CD4-positive, CD25-positive, alpha-beta regulatory T cell (primary cell): ENCODE data around the gene CPXM2. TPM values are rescaled to one million over a fixed set of nuclear protein-coding genes. Genes with fewer than 3 reads are reported as not detected.

ENCODE experiments used
- ATAC-seq, 2 donors: fragments of 150-1000 bp; cut with Tn5 transposase; one replicate each; pipeline ENCODE4 v1.10.0; 2021; ENCODE audit warnings: low read depth in 2 of 2, moderate number of reproducible peaks in 2 of 2, moderate library complexity in 1 of 2
- DNase-seq, 3 donors: peaks; one replicate each; pipeline versions ENCODE4 v3.0.0 to v3.0.0-alpha.2; 2012 to 2022; ENCODE audit warnings: mixed read lengths in 1 of 3
- H3K27ac ChIP-seq: one replicate; pipeline ENCODE4 v1.7.0; 2013; ENCODE audit warnings: mild to moderate bottlenecking, low read length; ENCODE audit not compliant: insufficient read depth, poor library complexity, severe bottlenecking
- H3K27me3 ChIP-seq: one replicate; pipeline ENCODE4 v1.7.0; 2013; ENCODE audit warnings: low read length; ENCODE audit not compliant: control insufficient read depth, insufficient read depth
- H3K36me3 ChIP-seq: one replicate; pipeline ENCODE4 v1.7.0; 2013; ENCODE audit warnings: mild to moderate bottlenecking, low read length, moderate library complexity; ENCODE audit not compliant: control insufficient read depth, insufficient read depth
- H3K4me1 ChIP-seq: 2 replicates; pipeline ENCODE4 v1.7.0; 2013; ENCODE audit warnings: mild to moderate bottlenecking, low read length; ENCODE audit not compliant: insufficient read depth, control insufficient read depth, poor library complexity, severe bottlenecking
- H3K4me3 ChIP-seq: one replicate; pipeline ENCODE4 v1.7.0; 2013; ENCODE audit warnings: low read depth, mild to moderate bottlenecking, low read length, moderate library complexity
- H3K9me3 ChIP-seq, 2 experiments: 1 replicate in 1 of 2; 2 replicates in 1 of 2; pipeline ENCODE4 v1.7.0; 2013; ENCODE audit warnings: low read length in 2 of 2, mild to moderate bottlenecking in 1 of 2, moderate library complexity in 1 of 2; ENCODE audit not compliant: control insufficient read depth in 2 of 2
- H3K27ac Mint-ChIP-seq, 3 donors: one replicate each; pipeline ENCODE4 v1.8.0; 2020 to 2022; ENCODE audit warnings: mild to moderate bottlenecking in 3 of 3, mixed read lengths in 3 of 3, moderate library complexity in 2 of 3
- H3K27me3 Mint-ChIP-seq: one replicate; pipeline ENCODE4 v1.8.0; 2022; ENCODE audit warnings: mild to moderate bottlenecking, mixed read lengths
- H3K36me3 Mint-ChIP-seq: one replicate; pipeline ENCODE4 v1.8.0; 2020; ENCODE audit warnings: mixed read lengths
- H3K4me1 Mint-ChIP-seq, 4 donors: one replicate each; pipeline ENCODE4 v1.8.0; 2020 to 2022; ENCODE audit warnings: mixed read lengths in 4 of 4, mild to moderate bottlenecking in 1 of 4
- H3K4me3 Mint-ChIP-seq, 4 donors: one replicate each; pipeline ENCODE4 v1.8.0; 2020 to 2022; ENCODE audit warnings: mild to moderate bottlenecking in 4 of 4, mixed read lengths in 4 of 4, moderate library complexity in 3 of 4
- H3K9me3 Mint-ChIP-seq, 7 donors: one replicate each; pipeline ENCODE4 v1.8.0; 2020 to 2022; ENCODE audit warnings: mixed read lengths in 7 of 7, mild to moderate bottlenecking in 3 of 7, moderate library complexity in 2 of 7
- polyA plus RNA-seq, 4 donors: library from polyadenylated mRNA; unstranded; fragments of 300-500 nt; fragmentation: Illumina TruSeq; gene quantifications; one replicate each; pipeline ENCODE4 v1.2.3, GENCODE V29; 2021
- total RNA-seq: library from RNA; stranded (reverse); gene quantifications from one replicate; pipeline ENCODE4 v1.2.3, GENCODE V29; 2022

CPXM2 gene
- total and polyA plus RNA-seq, 5 donors from 2014 or later: not detected

DNA sequence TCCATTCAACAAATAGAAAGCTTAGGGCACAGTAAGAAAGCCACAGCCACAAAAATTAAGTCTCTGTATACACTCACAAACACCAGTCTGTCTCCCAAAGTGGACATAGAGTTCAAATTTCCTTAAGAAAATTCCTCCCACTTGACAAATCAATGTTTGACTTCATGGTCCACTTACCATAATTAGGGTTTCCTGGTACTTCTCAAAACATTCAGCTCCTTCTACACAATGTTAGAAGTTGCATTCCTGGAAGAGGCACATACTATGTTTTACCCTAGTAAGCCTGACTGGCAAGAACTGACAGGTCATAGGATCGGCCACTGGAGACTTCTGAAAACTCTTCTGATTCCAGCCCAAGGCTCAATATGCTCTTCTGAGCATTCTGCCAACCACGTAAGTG is 70.5 kb downstream of the CPXM2 start:
- H3K4me1 ChIP-seq: no peaks in the 10 kb centered on the region
- H3K27me3 ChIP-seq: peaks cover 2% of the 10 kb centered on the region
- peaks cover 3% of the 10 kb centered on the region for H3K36me3 Mint-ChIP-seq
- no peak for ATAC-seq
- no peak overlapping the region for H3K4me3 ChIP-seq
- no peaks in the 10 kb centered on the region for H3K36me3 ChIP-seq
- DNase-seq: no peak
- no peak overlapping the region for H3K27ac Mint-ChIP-seq
- H3K9me3 ChIP-seq: no peaks in the 10 kb centered on the region
- peaks cover 13% of the 10 kb centered on the region for H3K27me3 Mint-ChIP-seq
- H3K4me1 Mint-ChIP-seq: no peaks in the 10 kb centered on the region
- no peak overlapping the region for H3K27ac ChIP-seq
- H3K9me3 Mint-ChIP-seq: peaks cover 0 to 11% (median 5%) of the 10 kb centered on the region in 7 donors
- H3K4me3 Mint-ChIP-seq: peak overlapping the region in 1 of 4 donors; percentile 11

GRCh38 chr10:123809632-123810031 is 82.0 kb downstream of the CPXM2 start:
- H3K4me1 ChIP-seq: no peaks in the 10 kb centered on the region
- no peak overlapping the region for H3K4me3 ChIP-seq
- H3K27ac ChIP-seq: no peak overlapping the region
- no peak for DNase-seq
- H3K27me3 ChIP-seq: peaks cover 3% of the 10 kb centered on the region
- peaks cover 0 to 2% (median 0%) of the 10 kb centered on the region in 7 donors for H3K9me3 Mint-ChIP-seq
- no peaks in the 10 kb centered on the region for H3K36me3 ChIP-seq
- ATAC-seq: no peak
- no peak overlapping the region for H3K27ac Mint-ChIP-seq
- no peaks in the 10 kb centered on the region for H3K9me3 ChIP-seq
- peaks cover 18% of the 10 kb centered on the region for H3K27me3 Mint-ChIP-seq
- no peak overlapping the region for H3K4me3 Mint-ChIP-seq
- no peaks in the 10 kb centered on the region for H3K4me1 Mint-ChIP-seq
- no peaks in the 10 kb centered on the region for H3K36me3 Mint-ChIP-seq

DNA sequence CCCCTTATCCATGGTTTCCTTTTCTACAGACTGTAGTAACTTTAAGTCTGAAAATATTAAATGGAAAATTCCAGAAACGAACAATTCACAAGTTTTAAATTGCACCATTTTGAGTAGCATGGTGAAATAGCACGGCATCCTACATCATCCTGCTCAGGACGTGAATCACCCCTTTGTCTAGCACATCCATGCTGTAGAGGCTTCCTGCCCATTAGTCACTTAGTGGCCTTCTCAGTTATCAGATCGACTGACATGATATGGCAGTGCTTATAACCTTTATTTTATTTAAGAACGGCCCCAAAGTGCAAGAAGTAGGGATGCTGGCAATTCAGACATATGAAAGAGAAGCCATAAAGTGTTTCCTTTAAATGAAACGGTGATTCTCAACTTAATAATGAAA is 82.7 kb downstream of the CPXM2 start:
- H3K9me3 Mint-ChIP-seq: peaks cover 0 to 2% (median 0%) of the 10 kb centered on the region in 7 donors
- no peak overlapping the region for H3K4me3 Mint-ChIP-seq
- no peak overlapping the region for H3K27ac ChIP-seq
- no peak overlapping the region for H3K4me3 ChIP-seq
- H3K27me3 Mint-ChIP-seq: peaks cover 22% of the 10 kb centered on the region
- no peaks in the 10 kb centered on the region for H3K36me3 Mint-ChIP-seq
- no peak overlapping the region for H3K27ac Mint-ChIP-seq
- H3K27me3 ChIP-seq: peaks cover 3% of the 10 kb centered on the region
- H3K4me1 Mint-ChIP-seq: no peaks in the 10 kb centered on the region
- H3K9me3 ChIP-seq: no peaks in the 10 kb centered on the region
- ATAC-seq: no peak
- DNase-seq: no peak
- H3K4me1 ChIP-seq: no peaks in the 10 kb centered on the region
- no peaks in the 10 kb centered on the region for H3K36me3 ChIP-seq

- no peak for DNase-seq
- Mint-ChIP-seq H3K27me3 (peaks cover 28% of the 10 kb centered on the region), H3K9me3 (peaks cover 0 to 2% (median 0%) of the 10 kb centered on the region in 7 donors), H3K4me3 (no peak overlapping the region), H3K36me3 (no peaks in the 10 kb centered on the region), H3K27ac (no peak overlapping the region), H3K4me1 (no peaks in the 10 kb centered on the region)
- Histone ChIP-seq H3K27me3 (peaks cover 3% of the 10 kb centered on the region), H3K4me3 (no peak overlapping the region), H3K4me1 (no peaks in the 10 kb centered on the region), H3K36me3 (no peaks in the 10 kb centered on the region), H3K9me3 (no peaks in the 10 kb centered on the region), H3K27ac (no peak overlapping the region)
- ATAC-seq: no peak
Observed at GRCh38 chr10:123808286-123808685, 83.3 kb downstream of the CPXM2 start.

- H3K9me3 Mint-ChIP-seq: peaks cover 0 to 2% (median 0%) of the 10 kb centered on the region in 7 donors
- Histone ChIP-seq H3K4me3 (no peak overlapping the region), H3K27ac (no peak overlapping the region), H3K36me3 (no peaks in the 10 kb centered on the region), H3K27me3 (peaks cover 3% of the 10 kb centered on the region), H3K9me3 (no peaks in the 10 kb centered on the region), H3K4me1 (no peaks in the 10 kb centered on the region)
- no peak overlapping the region for H3K4me3 Mint-ChIP-seq
- DNase-seq (no peak), ATAC-seq (no peak)
- no peaks in the 10 kb centered on the region for H3K4me1 Mint-ChIP-seq
- no peak overlapping the region for H3K27ac Mint-ChIP-seq
- peaks cover 28% of the 10 kb centered on the region for H3K27me3 Mint-ChIP-seq
- no peaks in the 10 kb centered on the region for H3K36me3 Mint-ChIP-seq
Observed at GRCh38 chr10:123807444-123808035, 84.1 kb downstream of the CPXM2 start.

GRCh38 chr10:123804716-123805115 is 86.9 kb downstream of the CPXM2 start:
- H3K4me3 ChIP-seq: no peak overlapping the region
- no peaks in the 10 kb centered on the region for H3K36me3 Mint-ChIP-seq
- H3K4me1 Mint-ChIP-seq: no peaks in the 10 kb centered on the region
- no peak for ATAC-seq
- H3K4me1 ChIP-seq: no peaks in the 10 kb centered on the region
- no peaks in the 10 kb centered on the region for H3K9me3 ChIP-seq
- H3K27ac Mint-ChIP-seq: no peak overlapping the region
- no peaks in the 10 kb centered on the region for H3K36me3 ChIP-seq
- H3K27me3 ChIP-seq: peaks cover 3% of the 10 kb centered on the region
- H3K4me3 Mint-ChIP-seq: no peak overlapping the region
- no peak overlapping the region for H3K27ac ChIP-seq
- no peak for DNase-seq
- H3K9me3 Mint-ChIP-seq: peaks cover 0 to 2% (median 0%) of the 10 kb centered on the region in 7 donors
- peaks cover 28% of the 10 kb centered on the region for H3K27me3 Mint-ChIP-seq

DNA sequence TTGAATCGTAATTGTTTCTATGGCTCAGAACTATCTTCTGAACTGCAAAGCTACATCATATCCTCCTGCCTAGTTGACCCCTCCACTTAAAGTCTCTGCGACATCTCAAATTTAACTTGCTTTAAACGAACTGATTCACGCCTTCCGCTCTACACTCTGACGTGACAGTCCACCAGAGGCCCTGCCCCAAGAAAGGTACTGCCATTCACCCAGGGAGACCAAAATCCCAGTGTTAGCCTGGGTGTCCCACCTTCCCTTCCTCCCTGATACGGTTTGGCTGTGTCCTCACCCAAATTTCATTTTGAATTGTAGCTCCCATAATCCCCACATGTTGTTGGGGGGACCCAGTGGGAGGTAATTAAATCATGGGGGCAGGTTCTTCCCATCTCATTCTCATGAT is 90.8 kb downstream of the CPXM2 start:
- Mint-ChIP-seq H3K36me3 (no peaks in the 10 kb centered on the region), H3K4me1 (no peaks in the 10 kb centered on the region), H3K27me3 (peaks cover 18% of the 10 kb centered on the region), H3K4me3 (no peak overlapping the region), H3K9me3 (peaks cover 0 to 2% (median 0%) of the 10 kb centered on the region in 7 donors), H3K27ac (no peak overlapping the region)
- no peak overlapping the region for H3K27ac ChIP-seq
- H3K9me3 ChIP-seq: no peaks in the 10 kb centered on the region
- no peak overlapping the region for H3K4me3 ChIP-seq
- H3K4me1 ChIP-seq: no peaks in the 10 kb centered on the region
- H3K36me3 ChIP-seq: no peaks in the 10 kb centered on the region
- ATAC-seq: no peak
- DNase-seq: no peak
- H3K27me3 ChIP-seq: peaks cover 3% of the 10 kb centered on the region

DNA sequence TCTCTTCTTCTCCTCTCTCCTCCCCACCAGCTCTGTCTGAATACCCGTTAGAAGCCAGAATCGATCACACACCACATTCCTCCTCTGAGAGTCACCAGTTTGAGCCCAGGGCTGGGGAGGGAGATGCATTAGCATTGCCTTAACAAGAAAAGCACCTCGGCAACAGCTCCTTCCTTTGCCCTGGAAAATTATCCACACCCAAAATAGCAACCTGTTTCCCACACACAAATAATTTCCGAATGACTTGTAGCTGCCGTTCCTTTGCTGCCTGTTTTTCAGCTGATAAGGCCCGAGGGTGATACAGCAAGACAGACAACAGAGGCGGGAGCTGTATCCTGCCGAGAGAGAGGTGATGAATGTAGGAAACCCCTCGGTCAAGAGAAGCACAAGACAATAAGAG is 91.3 kb downstream of the CPXM2 start:
- Mint-ChIP-seq H3K4me1 (no peaks in the 10 kb centered on the region), H3K9me3 (peaks cover 0 to 2% (median 0%) of the 10 kb centered on the region in 7 donors), H3K4me3 (no peak overlapping the region), H3K36me3 (no peaks in the 10 kb centered on the region), H3K27me3 (peaks cover 17% of the 10 kb centered on the region), H3K27ac (no peak overlapping the region)
- H3K4me1 ChIP-seq: no peaks in the 10 kb centered on the region
- DNase-seq (no peak), ATAC-seq (no peak)
- H3K36me3 ChIP-seq: no peaks in the 10 kb centered on the region
- no peaks in the 10 kb centered on the region for H3K9me3 ChIP-seq
- H3K4me3 ChIP-seq: no peak overlapping the region
- H3K27me3 ChIP-seq: peaks cover 3% of the 10 kb centered on the region
- no peak overlapping the region for H3K27ac ChIP-seq
